HG03354 (cell line): Measurements from ENCODE around the gene KNTC1.
"Not testable (repeated sequence)": the region's sequence is repeated elsewhere in the genome, so short reads cannot be mapped to it uniquely, and the experiment has no call there.

Source experiments
- ATAC-seq: cut with Tn5 transposase; IDR thresholded peaks from one replicate; pipeline ENCODE4 v1.9.1; 2021; ENCODE audit warnings: mild to moderate bottlenecking; ENCODE audit not compliant: unreplicated experiment, poor library complexity, severe bottlenecking

Gene KNTC1

DNA sequence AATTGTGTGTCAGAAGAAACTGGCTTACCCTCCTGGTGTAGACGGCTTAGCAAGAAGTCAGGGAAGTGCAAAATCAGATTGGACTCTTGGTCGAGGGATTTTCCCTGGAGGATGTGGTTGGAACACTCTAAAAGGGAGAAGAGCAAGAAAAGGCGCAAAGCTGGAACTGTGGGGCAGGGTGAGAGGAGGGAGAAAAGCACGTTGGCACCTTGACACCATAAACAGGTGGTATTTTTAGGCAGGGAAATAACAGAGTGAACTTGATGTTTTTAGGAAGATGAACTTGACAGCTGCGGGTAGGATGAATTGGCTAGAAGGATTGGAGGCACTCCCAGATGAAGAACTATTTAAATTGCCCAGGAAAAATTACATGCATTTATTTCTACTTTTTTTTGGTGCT lies 108.4 kb downstream of the KNTC1 start:
- ATAC-seq: no peak

DNA sequence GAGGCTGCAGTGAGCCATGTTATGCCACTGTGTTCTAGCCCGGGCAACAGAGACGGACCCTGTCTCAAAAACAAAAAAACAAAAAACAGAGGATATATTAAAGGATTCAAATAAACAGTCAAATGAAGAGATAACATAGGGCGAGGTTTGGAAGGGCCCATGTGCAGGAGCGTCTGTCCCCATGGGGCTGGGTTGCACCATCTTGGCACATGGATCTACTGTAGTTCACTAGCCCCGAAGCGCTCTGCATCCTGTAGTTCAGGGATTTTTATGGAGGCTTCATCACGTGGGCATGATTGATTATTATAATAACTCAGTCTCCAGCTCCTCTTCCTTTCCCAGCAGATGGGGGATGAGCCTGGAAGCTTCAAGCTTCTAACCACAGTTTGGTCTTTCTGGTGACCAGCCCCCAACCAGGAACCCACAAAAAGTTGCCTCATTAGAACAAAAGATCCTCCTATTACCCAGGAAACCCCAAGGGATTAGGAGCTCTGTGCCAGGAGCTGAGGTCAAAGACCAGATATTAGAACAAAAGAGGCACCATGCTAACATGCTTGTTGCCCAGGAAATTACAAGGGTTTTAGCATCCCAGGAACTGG lies 116.3 kb downstream of the KNTC1 start:
- no peak for ATAC-seq

DNA sequence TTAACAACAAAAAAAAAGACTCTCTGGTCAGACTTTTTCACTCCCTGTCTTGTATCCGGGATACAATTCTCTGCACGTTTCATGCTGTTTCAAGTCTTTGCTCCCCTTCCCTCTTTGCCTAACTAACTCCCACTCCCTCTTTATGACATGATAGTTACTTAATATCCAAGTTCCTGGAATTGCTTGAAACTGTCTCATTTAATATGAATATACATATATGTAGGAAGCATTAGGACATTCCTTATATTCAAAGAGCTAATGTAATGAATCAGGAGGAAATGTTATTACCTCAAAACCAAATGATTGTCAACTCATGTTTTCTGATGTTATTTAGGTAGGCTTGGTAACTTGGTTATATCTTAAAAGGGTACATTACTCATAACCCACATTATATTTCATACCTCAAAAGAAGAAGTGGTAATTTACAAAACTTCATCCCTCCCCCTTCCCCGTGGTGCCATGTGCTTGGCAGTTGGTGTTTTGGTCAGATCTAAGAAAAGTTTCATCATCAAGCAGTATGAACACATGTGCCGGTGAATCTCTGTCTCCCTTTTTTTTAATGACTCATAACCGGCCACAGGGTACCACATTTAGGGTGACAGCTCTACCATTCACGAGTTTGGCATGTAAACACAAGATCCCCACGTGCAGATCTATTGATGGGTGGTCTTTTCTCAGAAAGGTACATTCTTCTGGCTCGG lies 119.6 kb downstream of the KNTC1 start:
- ATAC-seq: peak; percentile 95

DNA sequence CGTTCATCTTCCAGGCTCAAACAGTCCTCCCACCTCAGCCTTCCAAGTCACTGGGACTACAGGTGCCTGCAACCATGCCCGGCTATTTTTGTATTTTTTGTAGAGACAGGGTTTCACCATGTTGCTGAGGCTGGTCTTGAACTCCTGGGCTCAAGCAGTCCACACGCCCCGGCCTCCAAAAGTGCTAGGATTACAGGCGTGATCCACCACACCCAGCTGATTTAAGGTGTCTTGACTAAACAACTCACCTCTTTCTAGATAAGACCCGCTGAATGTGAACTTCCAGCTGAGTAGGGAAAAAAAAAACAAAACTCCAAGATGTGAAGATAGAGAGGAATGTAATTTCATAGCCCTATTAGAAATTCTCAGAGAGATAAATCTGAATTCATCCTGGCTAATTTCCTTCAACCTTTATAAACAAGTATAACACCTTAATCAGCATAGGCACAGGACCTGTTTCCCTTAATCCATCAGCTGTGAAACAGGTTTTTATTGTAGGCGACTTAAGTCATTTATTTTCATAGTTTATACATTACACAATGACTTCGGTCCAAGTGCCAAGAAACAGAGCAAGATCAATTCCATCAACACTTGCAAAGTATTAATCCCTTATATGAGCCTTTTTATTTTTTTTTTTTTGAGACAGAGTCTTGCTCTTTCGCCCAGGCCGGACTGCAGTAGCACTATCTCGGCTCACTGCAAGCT lies 124.6 kb downstream of the KNTC1 start:
- ATAC-seq: no peak

DNA sequence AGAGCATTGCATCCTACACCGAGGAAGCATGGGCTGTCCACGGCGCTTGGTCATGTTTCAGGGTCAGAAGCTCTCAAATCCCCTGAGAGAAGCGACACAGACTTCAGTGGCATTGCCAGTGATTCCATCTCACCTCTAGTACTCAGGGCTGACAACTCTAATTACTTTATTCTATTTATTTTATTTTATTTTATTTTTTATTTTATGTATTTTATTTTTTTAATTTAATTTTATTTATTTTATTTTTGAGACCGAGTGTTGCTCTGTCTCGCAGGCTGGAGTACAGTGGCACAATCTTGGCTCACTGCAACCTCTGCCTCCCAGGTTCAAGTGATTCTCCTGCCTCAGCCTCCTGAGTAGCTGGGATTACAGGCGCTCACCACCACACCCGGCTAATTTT lies 126.2 kb downstream of the KNTC1 start:
- ATAC-seq: not testable (repeated sequence)

DNA sequence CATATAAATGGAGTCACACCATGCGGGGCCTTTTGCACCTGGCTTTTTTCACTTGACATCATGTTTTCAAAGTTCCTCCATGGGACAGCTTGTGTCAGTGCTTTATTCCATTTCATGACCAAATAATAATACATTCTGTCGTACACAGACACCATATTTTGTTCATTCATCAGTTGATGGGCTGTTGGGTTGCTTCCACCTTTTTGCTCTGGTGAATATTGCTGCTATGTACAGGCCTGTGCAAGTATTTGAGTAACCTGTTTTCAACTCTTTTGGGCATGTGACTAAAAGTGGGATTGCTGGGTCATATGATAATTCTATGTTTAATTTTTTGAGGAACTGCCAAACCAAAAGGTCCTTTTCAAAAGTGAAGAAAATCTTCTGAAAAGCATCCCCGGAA lies 129.2 kb downstream of the KNTC1 start:
- ATAC-seq: no peak

DNA sequence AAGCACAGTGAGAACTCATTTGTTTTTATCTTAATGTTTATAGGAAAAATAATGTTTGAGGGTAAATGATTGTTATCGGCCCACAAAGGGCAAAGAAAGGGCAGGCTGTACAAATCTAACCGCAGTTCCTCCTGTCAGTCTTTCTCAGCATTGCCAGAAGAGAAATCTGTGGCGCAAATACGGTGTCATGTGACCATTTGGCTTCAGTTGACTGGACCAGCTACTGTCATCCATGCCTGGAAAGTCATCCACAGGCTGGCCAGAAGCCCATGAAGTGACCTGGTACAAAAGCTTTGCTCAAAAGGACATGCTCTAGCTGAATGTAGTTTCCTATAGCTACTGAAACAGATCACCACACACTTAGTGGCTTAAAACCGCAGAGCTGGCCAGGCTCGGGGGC lies 132.5 kb downstream of the KNTC1 start:
- ATAC-seq: no peak

DNA sequence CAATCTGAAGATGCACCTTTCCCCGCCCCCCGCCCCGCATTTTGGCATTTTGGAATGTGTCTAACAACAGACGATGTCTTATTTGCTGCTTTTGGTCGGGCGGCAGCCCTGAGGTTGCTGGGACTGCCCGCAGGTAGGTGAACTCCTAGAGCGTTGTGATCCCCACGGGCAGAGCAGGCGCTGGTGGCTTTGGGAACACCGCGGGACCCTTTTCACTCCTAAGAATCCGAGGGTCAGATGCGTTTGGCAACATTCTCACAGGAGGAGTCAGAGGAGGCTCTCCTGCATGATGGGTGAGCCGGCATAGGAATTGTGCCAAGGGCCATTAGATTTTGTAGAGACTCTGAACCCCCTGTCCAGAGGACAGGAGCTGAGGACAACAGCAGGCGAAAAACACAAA lies 134.2 kb downstream of the KNTC1 start:
- no peak for ATAC-seq

DNA sequence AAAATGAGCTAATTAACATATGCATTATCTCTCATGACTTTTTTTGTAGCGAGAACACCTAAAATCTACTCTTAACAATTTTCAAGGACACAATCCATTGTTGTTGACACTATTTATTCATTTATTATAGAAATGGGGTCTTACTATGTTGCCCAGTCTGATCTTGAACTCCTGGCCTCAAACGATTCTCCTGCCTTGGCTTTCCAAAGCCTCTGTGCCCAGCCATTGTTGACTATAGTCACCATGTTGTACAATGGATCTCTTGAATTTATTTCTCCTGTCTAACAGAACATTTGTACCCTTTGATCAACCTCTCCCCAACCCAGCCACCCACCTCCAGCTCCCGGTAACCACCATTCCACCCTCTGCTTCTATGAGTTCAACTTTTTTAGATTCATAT lies 134.9 kb downstream of the KNTC1 start:
- ATAC-seq: no peak

DNA sequence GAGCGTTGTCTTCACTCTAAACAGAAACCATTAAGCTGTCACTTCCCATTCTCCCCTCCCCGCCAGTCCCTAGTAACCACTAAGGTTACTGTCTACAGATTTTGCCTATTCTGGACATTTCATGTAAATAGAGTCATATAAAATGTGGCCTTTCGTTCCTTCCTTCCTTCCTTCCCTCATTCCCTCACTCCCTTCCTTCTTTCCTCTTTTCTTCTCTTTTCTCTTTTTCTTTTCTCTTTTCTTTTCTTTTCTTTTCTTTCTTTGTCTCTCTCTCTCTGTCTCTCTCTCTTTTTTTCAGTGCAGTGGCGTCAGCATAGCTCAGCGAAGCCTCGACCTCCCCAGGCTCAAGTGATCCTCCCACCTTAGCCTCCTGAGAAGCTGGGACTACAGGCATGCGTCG lies 138.3 kb downstream of the KNTC1 start:
- no peak for ATAC-seq

DNA sequence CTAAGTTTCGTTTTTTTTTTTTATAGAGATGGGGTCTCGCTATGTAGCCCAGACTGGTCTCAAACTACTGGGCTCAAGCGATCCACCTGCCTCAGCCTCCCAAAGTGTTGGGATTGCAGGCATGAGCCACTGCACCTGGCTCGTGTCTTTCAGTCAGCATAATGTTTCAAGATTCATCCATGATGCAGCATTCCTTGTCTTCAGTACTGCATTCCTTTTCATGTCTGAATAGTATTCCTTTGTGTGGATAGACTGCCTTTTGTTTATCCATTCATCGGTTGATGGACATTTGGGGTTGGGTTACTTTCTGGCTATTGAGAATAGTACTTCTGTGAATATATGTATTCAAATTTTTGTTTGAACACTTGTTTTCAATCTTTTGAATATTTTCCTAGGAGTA lies 138.7 kb downstream of the KNTC1 start:
- no peak for ATAC-seq

DNA sequence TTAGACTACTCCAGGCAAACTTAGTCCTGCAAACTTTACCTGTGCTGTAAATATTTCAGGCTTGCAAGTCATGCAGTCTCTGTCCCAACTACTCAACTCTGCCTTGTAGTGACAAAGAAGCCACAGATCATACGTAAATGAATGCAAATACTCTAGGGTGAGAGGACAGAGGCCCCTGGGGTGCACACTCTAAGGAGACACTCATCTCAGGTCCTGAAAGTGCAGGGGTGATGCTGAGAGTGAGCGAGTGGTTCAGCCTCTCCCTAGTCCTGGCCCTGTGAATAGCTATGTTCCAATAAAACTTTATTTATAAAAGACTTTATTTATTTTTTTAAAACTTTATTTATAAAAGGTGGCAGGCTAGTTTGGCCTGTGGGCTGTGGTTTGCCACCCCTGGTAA lies 141.2 kb downstream of the KNTC1 start:
- ATAC-seq: no peak

DNA sequence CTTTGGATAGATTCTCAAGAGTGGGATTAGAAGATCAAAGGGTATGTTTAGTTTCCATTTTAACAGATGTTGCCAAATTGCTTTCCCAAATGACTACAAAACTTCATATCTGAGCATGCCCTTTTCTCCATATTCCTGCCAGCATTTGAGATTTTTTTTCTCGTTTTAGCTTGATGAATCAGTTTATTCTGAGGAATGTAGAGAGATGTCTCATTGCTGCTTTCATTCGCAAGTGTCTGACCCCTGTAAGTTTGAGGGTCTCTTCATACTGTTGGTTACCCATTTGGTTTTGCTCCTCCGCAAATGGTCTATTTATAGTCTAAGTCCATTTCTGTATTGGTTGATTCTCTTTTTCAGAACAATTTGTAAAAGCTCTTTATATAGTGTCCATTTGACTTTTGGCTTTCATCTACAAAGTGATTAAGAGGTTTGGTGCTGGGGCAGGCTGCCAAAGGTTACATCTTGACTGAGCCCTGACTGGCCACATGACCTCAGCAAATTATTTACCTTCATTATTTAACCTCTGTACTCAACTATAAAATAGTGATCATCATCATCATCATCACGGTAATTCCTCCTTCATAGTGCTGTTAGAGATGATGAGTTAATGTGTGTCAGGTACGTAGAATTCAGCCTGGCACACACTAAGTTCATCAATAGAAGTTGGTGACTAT lies 142.5 kb downstream of the KNTC1 start:
- no peak for ATAC-seq

DNA sequence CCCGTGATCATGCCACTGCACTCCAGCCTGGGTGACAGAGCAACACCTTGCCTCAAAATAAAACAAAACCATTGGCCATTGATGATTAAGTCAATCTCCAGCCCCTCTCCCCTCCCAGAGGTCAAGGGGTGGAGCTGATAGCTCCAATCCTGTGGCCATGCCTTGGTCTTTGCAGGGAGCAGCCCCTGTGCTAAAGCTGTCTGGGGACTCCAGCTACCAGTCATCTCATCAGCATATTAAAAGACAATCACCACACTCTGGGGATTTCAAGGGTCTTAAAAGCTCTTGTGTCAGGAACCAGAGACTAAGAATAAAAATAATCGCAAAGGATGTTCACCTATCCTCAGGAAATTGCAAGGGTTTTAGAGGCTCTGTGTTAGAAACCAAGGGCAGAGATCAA lies 145.5 kb downstream of the KNTC1 start:
- ATAC-seq: no peak
